ENCODE results near the gene ROCK2. TPM values are rescaled to one million over a fixed set of nuclear protein-coding genes. Genes with fewer than 3 reads are reported as not detected.

ROCK2 gene
- total and polyA plus RNA-seq, 2 of the 8 experiments (the other 6 are each of a cell fraction or from before 2014, with no cell fraction given): 2.7 to 29.0 TPM

GRCh38 chr2:11174222-11174621 lies 170.2 kb downstream of the ROCK2 start (continued):
- no peak for TF ChIP-seq CHD7 (IDR thresholded peaks at IDR 0.05; ENCODE audit: insufficient replicate concordance, low read length)
- no peak for TF ChIP-seq HDAC6 (IDR thresholded peaks at IDR 0.05; ENCODE audit: low read depth, low read length)
- TF ChIP-seq SAP30 (IDR thresholded peaks at IDR 0.05; ENCODE audit: insufficient read depth, insufficient replicate concordance, low read length): no peak
- TF ChIP-seq JUND (IDR thresholded peaks at IDR 0.05; ENCODE audit: low read length): no peak
- no peak for TF ChIP-seq TAF7 (optimal IDR thresholded peaks at IDR 0.05; ENCODE audit: borderline replicate concordance, low read depth, low read length)

All from H1 (cell line).